ENCODE results near the gene NOD1.
"Not testable (repeated sequence)": the region's sequence is repeated elsewhere in the genome, so short reads cannot be mapped to it uniquely, and the experiment has no call there.

Gene NOD1

GRCh38 chr7:30447466-30447865 lies 31.1 kb downstream of the NOD1 start:
- no peak for DNase-seq

GRCh38 chr7:30446266-30446665 lies 32.3 kb downstream of the NOD1 start:
- no peak for DNase-seq

- DNase-seq = peak; percentile 40
Measured at GRCh38 chr7:30445770-30446169, 32.8 kb downstream of the NOD1 start.

GRCh38 chr7:30437823-30438574 lies 40.6 kb downstream of the NOD1 start:
- no peak for DNase-seq

- no peak for DNase-seq
Measured at GRCh38 chr7:30436518-30436917, 42.1 kb downstream of the NOD1 start.

- DNase-seq = no peak
Measured at GRCh38 chr7:30436046-30436445, 42.5 kb downstream of the NOD1 start.

- no peak for DNase-seq
Measured at GRCh38 chr7:30434140-30434799, 44.3 kb downstream of the NOD1 start.

GRCh38 chr7:30433506-30433905 lies 45.1 kb downstream of the NOD1 start:
- no peak for DNase-seq

- peak; percentile 77 for DNase-seq
Measured at GRCh38 chr7:30433082-30433481, 45.5 kb downstream of the NOD1 start.

GRCh38 chr7:30430777-30431176 lies 47.8 kb downstream of the NOD1 start:
- DNase-seq = peak; percentile 67

GRCh38 chr7:30430276-30430675 lies 48.3 kb downstream of the NOD1 start:
- peak; percentile 97 for DNase-seq

GRCh38 chr7:30429156-30429530 lies 49.4 kb downstream of the NOD1 start:
- DNase-seq = no peak

- DNase-seq = no peak
Measured at GRCh38 chr7:30428246-30429155, 50.1 kb downstream of the NOD1 start.

GRCh38 chr7:30427296-30428070 lies 51.1 kb downstream of the NOD1 start:
- DNase-seq = no peak

GRCh38 chr7:30424506-30424905 lies 54.1 kb downstream of the NOD1 start:
- DNase-seq = no peak

- DNase-seq = no peak
Measured at GRCh38 chr7:30423788-30424505, 54.6 kb downstream of the NOD1 start.

GRCh38 chr7:30422922-30423321 lies 55.7 kb downstream of the NOD1 start:
- DNase-seq = no peak

GRCh38 chr7:30421647-30422196 lies 56.9 kb downstream of the NOD1 start:
- DNase-seq = no peak

GRCh38 chr7:30420662-30421061 lies 57.9 kb downstream of the NOD1 start:
- no peak for DNase-seq

- DNase-seq = not testable (repeated sequence)
Measured at GRCh38 chr7:30420080-30420479, 58.5 kb downstream of the NOD1 start.

- no peak for DNase-seq
Measured at GRCh38 chr7:30413864-30414263, 64.7 kb downstream of the NOD1 start.

Data from DMS79 treated with DMSO at 0.1 percent for 48 hours (cell line).